Esophagus mucosa (tissue), 1 donor: ENCODE measurements around the gene GET3. TPM values are rescaled to one million over a fixed set of nuclear protein-coding genes. Genes with fewer than 3 reads are reported as not detected.

ENCODE experiments used
- ATAC-seq: fragments of 200-7000 bp; cut with Tn5 transposase; one replicate; pipeline ENCODE4 v1.9.1; 2020
- total RNA-seq: library from RNA; stranded (reverse); gene quantifications from one replicate; pipeline ENCODE4 v1.2.4, GENCODE V29; 2023
- donor health status: DM: yes; HTN: yes; CAD: no.

The GET3 gene
- total RNA-seq, 1 donor from 2014 or later: 60.9 TPM

DNA sequence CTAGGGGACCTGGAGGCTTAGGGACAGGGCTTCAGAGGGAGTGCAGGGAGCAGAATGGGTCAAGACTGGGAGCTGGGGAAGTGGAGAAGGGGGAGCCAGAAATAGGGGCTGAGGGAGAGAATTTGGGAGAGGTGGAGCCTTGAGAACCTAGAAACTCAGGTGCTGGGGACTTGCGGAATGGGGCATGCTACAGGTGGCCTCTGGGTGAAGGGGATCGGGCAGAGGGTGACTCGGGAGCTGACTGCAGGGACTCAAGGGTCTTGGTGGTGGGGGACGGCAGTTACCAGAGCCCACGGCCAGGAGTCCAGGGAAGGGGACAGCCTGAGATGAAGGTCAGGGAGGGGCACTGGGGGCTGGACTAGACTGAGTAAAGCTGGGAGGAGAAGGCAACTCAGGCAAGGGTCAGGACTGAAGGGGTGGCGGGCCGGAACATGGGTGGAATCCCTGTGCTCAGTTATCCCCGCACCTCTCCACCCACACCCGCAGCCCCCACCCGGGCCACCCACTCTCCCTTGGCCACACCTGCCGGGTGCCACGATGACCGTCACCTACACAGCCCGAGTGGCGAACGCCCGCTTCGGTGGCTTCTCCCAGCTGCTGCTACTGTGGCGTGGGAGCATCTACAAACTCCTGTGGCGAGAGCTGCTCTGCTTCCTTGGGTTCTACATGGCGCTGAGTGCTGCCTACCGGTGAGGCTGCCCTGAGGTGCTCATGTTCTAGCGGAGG, 14.9 kb downstream of the GET3 start:
- ATAC-seq: no peak

DNA sequence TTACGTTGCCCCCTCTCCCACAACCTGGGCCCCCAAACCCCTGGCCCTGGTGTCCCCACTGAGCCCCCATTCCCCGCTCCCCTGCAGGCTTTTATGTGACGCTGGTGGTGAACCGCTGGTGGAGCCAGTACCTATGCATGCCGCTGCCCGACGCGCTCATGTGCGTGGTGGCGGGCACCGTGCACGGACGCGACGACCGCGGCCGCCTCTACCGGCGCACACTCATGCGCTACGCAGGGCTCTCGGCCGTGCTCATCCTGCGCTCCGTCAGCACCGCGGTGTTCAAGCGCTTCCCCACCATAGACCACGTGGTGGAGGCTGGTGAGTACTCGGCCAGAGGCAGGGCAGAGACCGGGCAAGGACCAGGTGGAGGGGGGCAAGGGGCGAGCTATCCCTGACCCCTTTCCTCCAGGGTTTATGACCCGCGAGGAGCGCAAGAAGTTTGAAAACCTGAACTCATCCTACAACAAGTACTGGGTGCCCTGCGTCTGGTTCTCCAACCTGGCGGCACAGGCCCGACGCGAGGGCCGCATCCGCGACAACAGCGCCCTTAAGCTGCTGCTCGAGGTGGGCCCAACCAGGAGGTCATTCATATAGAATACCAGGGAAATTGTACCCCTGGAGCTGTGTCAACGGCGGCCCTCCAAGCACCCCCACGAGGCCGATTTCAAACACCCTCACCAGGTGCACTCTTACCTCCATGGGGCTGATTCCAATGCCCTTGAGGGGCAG, 17.3 kb downstream of the GET3 start:
- ATAC-seq: no peak

DNA sequence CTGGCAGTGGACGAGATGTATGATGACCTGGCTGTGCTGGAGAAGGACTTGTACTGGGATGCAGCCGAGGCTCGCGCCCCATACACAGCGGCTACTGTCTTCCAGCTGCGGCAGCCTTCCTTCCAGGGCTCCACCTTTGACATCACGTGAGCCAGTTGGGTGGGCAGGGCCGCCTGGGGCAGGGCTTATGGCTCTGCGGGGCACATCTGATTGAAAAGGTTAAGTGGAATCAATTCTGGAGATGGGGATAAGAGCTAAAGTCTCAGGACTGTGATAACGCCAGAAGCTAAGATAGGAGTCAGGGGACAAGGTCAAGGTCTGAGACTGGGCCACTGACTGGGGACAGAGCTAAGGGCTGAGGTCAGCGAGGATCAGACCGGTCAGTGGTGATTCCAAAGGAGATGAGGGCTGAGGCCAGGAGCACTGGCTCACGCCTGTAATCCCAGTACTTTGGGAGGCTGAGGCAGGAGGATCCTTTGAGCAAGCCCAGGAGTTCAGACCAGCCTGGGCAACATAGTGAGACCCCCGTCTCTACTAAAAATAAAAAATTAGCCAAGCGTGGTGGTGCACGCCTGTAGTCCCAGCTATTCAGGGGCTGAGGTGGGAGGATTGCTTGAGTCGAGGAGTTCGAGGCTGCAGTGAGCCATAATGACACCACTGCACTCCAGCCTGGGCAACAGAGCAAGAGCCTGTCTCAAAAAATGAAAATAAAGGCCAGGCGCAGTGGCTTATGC, 19.0 kb downstream of the GET3 start:
- ATAC-seq: no peak

DNA sequence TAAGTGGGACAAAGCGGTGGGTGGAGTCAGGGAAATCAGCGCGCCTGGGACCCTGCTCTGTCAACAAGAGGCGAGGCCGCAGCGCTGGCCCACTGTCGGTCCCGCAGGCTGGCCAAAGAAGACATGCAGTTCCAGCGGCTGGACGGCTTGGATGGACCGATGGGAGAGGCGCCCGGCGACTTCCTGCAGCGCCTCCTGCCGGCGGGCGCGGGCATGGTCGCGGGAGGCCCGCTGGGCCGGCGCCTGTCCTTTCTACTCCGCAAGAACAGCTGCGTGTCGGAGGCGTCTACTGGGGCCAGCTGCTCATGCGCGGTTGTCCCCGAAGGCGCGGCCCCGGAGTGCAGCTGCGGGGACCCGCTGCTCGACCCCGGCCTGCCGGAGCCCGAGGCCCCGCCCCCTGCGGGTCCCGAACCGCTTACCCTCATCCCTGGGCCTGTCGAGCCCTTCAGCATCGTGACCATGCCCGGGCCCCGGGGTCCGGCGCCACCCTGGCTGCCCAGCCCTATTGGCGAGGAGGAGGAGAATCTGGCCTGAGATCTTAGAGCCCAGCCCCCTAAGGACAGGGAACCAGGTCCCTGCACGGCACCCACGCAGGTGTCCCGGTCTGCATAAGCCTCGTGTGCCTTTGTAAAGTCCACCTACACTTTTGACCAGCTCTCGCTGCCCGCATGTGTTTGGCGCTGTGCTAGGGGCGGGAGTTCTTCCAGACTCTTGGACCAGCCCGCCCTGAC, 20.4 kb downstream of the GET3 start:
- ATAC-seq: peak; percentile 76

DNA sequence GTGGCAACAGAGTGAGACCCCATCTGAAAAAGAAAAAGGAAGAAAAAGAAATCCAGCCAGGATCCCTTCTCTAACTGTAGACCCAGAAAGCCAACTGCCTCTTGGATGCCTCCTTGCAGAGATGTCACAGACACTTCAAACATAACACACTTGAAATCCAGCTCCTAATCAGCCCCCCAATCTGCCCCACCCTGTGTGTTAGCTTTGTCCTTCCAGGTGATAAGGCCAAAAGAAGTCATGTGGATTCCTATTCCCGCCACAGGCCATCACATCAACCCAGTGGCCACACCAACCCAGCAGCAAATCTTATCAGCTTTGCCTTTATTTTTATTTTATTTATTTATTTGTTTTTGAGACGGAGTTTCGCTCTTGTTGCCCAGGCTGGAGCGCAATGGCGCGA, 22.4 kb downstream of the GET3 start:
- no peak for ATAC-seq

DNA sequence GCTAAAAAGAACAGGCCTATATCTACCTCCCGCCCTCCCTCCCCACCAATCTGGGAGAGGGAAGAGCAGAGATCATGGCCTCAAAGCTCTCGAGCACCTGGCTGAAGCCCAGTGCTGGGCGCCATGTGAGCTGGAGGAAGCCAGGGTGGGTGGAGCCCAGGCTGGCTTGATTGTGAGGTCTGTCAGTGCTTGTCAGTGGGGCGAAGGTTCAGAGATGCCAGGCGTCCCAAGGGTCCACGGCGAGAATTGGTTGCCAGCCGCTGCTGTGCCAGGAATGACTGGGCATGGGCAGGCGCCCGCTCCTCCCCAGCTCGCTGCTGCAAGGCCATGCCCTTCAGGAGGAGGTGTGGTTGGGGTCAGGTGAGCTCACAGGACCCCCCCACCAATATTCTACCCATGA, 25.8 kb downstream of the GET3 start:
- ATAC-seq: no peak

DNA sequence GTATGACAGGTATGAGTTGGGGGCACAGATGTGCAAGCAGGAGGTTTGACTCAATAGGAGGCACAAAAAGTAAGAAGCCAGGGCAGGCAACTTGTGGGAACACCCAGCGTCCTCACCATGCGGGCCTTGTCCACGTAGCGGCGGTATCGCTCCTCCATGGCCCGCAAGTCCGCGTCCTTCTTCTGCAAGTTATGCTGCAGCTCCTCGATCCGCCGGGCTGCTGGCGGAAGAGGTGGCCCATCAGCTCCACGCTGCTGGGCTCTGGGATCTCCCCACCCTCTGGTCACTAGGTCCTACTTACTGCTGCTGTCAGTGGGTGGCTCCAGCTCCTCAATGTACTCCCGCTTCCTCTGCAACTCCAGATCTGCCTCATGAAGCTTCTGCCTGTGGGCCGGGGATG, 27.4 kb downstream of the GET3 start:
- no peak for ATAC-seq

DNA sequence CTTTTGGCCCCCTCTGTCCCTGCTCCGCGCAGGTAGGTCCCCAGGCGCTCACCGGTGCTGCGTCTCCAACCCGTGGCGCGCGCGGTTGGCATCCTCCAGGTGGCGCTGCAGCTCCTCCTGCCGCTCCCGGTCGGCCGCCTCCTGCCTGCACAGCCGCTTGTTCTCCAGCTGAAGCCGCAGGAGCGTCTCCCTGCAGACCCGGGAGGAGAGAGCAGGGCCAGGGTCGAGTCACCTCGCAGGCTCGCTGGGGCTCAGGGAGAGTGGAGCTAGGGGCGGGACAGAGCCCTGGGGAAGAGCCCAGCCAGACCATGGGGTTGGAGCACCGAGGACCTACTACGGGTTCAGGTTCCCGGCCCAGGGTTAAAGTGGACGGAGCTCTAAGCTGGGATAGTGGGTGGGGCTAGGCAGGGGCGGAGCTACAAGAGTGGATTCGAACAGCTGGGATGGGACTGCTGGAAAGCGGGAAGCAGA, 28.8 kb downstream of the GET3 start:
- ATAC-seq: peak; percentile 83

DNA sequence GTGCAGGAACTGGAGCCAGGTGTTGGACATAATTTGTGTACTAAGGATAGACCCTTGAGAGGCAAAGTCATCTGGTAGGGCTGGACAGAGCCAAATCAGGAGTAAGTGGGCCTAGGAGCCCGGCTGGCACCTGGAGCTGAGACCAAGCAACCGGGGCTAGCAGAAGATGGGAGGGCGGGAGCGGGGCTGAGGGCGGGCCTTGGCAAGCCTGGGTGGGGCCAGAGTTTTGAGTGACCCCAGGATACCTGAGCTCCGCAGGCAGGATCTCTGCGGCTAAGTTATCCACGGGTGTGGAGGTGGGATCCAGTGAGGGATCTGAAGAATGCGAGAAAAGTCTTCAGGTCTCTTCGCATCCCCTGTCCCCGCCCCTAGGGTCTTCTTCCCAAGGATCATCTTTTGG, 29.9 kb downstream of the GET3 start:
- no peak for ATAC-seq

DNA sequence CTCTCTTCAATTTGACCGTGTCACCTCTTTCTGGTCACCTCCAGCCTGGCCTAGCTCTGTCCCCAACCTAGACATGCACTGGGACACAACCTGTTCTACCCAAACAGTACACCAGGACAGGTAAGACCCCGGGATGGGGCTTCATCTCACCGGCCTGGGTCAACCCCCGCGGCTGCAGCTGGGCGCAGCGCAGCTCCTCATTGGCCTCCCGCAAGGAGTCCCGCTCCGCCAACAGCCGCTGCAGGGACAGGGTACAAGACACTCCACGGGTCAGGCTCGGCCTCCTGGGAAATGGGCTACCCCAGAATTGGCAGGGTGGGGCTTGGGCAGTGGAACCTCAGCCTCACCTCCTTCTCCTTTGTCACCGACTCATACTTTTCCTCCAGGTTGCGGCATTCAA, 30.4 kb downstream of the GET3 start:
- ATAC-seq: no peak

DNA sequence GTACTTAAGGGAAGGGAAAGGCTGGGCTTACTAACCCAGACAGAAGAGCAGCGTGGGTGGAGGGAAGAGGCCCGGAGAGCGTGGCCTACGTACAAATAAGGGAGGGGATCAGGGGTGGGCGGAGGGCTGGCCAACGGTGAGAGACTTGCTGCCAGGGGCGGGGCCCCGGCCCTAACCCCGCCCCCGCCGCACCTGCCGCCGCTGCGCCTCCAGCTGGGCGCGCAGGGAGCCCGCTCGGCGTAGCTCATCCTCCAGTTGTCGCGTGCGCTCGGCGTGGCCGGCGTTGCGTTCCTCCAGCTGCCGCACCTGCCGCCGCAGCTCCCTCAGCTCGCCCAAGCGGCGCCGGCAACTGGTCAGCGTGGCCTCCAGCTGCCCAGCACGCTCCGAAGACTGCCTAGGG, 32.4 kb downstream of the GET3 start:
- no peak for ATAC-seq

DNA sequence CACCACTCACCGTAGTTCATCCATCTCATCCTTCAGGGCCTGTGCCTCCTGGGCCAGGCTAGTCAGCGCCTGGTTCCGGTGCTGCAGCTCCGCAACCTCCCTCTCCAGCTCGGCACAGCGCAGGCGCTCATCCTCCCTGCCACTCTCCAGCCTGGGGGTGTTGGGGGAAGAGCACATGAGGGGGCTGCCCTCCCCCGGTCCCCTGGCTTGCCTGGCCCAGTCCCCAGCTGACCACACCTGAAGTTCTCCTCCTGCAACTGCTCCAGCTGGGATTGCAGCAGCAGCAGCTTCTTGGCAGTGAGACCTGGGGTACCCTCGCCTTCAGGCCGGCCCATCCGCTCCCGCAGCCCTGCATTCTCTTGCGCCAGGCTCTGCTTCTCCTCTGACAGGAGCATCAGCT, 33.6 kb downstream of the GET3 start:
- no peak for ATAC-seq

DNA sequence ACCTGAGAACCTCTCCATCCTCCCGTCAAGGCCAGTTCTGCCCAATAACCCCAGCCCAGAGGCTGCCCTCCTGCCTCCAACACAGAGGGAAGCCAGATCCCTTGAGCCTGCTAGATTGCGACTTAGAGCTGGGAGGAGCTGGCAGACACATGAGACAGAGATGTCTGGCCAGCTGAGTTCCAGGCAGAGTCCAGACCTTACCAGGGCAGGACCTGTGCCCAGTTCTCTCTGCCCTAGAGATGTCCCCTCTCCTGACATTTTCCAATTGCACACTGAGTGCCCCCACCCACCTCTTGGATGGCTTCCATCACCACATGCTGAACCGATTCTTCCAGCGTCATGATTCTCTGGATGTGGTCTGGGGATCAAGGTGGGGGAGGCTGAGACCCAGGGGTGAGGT, 35.0 kb downstream of the GET3 start:
- ATAC-seq: no peak

DNA sequence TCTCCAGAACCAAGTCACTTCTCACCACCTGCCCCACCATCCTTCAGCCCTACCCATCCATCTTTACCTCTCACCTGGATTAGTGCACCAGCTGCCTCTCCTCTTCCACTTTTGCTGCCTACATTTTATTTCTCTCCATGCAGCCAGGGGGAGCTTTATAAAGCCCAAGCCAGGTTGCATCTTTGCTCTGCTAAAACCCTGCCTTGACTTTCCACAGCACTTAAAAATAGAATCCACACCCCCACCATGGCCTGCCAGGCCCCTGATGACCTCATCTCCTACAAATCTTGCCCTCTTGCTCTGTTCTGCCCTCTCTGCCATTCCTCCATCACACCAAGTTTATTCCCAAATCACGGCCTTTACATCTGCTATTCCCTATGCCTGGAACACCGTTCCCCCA, 36.3 kb downstream of the GET3 start:
- no peak for ATAC-seq

DNA sequence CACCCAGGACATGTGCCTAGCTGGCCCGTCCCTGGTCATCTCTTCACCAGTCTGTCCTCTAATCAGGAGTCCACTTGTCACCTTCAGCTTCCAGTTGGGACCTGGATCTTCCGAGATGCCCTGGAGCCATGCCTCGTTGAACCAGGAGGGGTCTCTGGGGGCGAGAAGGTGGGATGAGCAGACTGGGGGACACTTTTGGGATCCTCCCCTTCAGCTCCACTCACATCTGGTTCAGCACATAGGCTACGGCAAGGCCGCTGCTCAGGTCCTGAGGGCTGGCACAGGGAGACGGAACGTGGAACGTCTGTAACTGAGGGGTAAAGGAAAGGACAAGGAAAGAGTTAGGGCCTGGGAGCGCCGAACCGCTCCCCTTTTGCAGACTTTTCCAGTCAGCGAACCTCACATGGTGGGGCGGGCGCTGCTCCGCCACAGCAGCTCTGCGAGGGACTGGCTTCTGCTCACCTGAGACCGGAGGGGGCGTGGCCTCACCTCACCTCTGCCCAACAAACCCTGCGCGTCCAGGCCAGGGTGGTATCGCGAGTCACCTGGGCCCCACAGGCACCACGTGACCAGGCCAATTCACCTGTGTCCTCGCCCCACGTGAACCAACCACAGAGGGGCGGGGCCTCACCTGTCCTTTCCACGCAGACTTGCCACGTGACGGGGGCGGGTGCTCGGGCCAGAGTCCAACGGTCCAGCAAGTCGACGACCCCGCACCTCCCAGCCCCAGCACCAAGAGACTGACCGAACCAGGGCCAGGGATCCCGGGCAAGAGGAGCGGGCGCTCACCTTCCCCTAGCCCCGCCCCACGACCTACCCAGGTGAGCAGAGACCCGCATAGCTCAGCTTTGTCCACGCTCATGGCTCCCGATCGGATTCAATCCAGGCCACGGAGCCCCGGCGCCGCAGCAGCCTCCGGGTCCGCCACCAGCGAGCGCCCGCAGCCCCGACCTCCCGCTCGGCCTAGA, 37.6 kb downstream of the GET3 start, which contains the start of gene HOOK2:
TSS of gene HOOK2 (minus strand) at position 965 of the 968 bp plus-strand sequence. CDS start at position 862, 103 bp downstream.
- ATAC-seq: peak; percentile 83

DNA sequence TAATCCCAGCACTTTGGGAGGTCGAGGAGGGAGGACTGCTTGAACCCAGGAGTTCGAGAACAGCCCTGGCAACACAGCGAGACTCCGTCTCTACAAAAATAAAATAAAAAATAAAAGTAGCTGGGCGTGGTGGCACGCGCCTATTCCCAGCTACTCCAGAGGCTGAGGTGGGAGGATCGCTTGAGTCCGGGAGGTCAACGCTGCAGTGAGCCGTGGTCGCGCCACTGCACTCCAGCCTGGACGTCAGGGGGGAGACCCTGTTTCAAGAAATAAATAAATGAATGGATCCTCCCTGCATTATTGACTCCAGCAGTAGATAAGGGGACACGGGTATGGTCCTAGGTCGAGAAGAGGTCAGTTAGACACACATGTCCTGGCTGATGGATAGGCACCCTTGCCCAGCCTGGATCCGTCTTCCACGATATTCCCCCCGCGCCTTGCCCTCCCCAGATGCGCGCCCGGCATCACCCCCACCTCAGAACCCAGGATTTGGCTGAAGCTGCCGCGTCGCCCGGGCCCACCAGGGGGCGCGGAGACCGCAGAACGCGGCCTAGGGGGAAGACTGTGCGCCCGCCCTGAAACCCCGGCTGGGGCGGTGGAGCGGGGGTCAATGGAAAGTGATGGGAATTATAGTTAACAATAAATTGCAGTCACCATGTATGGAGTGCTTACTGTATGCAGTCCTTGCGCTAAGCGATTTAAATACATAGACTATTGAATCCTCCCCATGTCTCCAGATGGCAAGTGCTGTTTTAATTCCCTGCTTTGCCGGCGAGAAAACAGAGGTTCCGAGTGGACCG, 40.1 kb downstream of the GET3 start:
- peak; percentile 30 for ATAC-seq

DNA sequence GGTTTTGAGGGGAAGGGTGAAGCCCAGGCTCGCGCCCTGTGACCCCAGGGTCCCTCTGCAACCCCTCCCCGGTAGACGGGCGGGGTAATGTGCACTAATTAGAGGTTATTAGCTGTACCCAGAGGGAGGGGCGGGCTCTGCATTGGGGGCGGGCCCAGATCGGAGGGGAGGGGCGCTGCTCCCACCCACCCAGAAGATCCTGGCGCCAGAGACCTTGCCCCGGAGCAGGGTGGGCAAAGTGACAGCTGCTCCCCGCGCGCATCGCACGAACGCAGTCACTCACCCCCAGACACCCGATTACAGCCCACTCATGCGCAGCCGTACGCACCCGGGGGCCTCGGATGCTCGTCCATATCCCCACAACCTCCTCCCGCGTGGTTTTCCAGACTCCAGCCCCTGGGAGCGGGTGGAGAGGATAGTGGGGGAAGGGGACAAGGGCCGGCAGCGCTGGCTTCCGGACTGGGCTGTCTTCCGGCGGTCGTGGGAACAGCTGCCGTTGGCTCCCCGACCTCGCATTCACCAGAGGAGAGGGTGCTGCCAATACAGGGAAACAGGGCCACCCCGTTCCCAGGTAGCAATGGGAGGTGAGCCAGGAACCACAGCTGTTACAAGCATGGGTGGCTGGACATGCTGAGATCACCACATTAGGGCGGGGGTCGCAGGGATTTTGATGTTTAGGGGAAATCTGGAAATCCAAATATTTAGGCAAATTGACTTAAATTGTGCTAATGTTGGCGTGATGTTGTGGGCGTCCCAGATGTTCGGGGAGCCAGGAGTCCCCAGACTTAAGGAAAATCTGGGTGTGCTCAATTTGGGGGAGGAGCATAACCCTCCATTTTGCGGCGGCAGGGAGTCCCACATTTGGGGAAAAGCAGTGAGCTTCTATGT, 41.0 kb downstream of the GET3 start:
- ATAC-seq: peak; percentile 13

DNA sequence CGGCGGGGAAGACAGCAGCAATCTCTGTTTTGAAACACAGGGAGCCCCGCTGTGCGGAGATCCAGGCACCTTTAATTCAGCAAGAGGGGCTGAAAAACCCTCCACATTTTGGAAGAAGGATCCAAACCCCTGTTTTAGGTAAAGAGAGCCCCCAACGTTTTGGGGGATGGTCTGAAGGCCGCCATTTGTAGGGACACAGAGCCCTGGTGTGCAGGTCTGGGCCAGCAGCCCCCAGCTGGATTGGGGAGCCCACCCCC, 41.5 kb downstream of the GET3 start:
- no peak for ATAC-seq

DNA sequence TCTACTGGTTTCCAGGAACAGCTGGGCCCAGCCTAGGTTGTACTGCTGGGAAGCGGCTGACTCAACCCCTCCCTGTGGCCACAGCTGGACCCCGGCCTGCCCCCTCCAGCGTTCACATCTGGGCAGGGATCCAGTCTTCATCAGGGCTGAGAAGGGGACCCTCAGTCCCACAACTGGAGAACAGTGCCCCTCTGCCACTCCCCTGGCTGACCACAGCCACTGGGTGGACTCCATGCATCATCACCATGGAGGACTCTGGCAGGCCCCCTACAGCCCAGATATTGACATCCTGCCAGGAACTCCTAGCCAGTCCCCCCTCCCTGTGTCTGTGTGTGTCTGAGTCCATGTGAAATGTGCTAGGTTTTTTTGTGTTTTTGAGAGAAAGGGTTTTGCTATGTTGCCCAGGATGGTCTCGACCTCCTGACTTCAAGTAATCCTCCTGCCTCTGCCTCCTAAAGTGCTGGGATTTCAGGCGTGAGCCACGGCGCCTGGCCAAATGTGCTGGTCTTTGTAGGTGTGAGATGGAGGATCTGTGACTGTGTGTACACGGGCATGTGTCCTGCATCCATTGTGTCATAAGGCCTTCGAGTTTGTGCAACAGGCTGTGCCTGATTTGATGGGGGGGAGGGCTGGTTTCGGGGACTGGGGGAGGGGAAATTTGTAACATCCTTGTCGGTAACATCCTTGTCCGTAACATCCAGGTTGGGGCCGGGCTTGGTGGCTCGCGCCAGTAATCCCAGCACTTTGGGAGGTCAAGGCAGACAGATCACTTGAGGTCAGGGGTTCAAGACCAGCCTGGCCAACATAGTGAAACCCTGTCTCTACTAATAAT, 42.1 kb downstream of the GET3 start:
- no peak for ATAC-seq
